NCI-H2227 (cell line): ENCODE measurements around the gene LRRC32.
A peak's percentile ranks its signal among the peaks of the same experiment; 100 is the strongest.
"Not testable (repeated sequence)": the region's sequence is repeated elsewhere in the genome, so short reads cannot be mapped to it uniquely, and the experiment has no call there.

Experiments
- DNase-seq: peaks from one replicate; lab custom pipeline; 2025; ENCODE audit not compliant: unreplicated experiment; lab: John Stamatoyannopoulos, UW

Gene LRRC32

DNA sequence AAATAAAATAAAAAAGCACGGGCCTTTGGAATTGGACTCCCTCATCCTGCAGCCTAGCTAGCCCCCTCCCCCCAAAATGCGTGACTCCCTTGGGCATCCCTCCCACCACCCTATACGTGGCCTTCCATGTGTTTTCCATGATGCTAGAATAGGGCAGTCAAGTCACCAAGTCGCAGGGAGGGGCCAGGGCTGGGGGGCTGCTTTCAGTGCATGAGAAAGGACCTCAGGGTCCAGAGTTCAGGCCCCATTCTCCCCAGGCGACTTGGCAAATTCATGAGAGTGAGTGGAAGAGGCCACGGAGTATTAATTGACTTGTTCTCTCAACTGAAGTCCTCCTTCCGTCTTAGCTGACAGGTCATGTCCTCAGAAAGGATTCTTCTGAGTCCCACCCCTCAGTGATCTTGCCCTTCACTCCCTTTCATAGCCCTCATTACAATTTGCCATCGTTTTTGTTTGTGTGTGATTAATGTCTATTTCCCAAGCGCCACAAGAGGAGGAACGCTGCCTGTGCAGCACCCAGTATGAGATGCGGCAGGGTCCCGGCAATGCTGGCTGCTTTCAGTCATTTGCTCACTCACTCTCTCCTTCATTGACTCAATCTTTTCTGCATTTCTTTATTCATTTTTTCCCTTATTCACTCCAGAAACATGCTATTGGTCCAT, 17.4 kb downstream of the LRRC32 start:
- peak; percentile 9 for DNase-seq

DNA sequence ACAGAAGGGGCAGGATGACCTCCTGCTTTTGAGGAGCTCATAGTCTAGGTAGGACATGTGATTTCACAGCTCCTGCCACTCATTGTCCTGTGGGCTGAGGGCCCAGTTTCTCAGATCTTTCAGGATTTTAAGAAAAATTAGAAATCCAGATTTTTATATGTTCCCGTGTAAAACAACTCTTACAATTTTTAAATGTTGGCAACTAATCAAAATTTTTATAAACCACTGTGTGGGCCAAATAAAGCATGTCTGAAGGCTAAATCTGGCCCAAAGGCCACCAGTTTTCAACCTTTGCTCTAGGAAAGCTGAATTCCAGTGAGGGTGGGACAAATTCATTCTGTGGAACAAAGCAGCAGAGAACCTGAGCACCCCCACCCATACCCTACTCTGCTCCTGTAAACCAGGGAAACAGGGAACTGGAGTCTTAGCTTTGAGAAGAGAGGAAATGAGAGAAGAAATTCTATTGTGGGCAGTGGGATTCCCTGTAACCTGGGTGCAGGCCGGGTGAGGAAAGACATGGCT, 20.6 kb downstream of the LRRC32 start:
- DNase-seq: no peak

DNA sequence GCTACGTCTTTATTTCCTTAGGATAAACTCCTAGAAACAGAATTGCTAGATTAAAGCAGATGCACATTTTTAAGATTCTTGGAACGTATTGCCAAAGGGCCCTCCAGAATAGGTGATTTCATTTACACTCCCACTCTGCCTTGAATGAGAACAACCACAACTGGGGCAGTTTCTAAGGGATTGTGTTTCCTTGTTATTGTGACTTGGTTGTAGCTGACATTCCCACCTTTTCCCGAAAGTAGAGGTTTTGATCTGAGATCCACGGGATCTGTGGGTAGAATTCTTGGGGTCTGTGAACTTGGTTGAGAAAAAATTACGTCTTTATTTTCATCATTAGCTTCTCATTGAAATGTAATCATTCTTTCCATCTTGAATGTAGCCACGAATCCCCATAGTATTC, 21.5 kb downstream of the LRRC32 start:
- DNase-seq: no peak

DNA sequence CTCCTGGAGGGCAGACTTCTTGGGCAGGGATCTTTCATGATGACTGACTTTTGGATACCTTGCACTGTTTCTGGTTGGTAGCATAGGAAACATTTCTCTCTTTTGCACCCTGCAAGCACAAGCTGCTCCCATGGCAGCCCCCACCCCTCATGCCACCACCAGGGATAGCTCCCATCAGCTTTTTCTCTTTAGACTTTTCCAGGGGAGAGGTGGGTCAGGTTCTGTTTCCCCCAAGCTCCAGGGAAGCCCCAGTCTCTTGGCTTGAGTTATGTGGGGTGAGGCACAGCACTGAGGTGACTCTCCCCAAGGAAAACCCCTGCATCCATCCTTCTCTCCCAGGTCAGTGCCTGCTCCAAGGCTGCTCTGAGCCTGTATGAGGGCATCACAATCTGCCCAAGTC, 22.5 kb downstream of the LRRC32 start:
- DNase-seq: no peak

DNA sequence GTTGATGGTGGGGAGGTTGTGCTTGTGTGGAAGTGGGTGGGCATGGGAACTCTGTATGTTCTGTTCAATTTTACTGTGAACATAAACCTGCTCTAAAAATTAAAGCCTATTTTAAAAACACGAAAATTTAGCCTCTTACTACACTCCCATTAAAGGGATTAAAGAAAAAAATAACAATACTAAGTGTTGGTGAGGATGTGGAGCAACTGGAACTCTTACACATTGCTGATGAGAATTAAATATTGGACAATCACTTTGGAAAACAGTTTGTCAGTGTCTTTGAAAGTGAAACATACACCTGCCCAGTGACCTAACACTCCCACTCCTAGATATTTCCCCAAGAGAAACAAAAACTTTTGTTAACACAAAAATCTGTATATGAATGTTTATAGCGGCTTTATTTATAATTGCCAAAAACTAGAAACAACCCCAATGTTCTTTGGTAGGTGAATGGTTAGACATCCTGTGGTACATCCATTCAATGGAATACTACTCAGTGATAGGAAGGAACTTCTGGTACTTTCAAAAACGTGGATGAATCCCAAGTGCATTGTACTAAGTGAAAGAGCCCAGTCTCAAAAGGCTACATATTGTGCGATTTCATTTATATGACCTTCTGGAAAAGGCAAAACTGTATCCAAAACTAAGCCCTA, 23.5 kb downstream of the LRRC32 start:
- no peak for DNase-seq

DNA sequence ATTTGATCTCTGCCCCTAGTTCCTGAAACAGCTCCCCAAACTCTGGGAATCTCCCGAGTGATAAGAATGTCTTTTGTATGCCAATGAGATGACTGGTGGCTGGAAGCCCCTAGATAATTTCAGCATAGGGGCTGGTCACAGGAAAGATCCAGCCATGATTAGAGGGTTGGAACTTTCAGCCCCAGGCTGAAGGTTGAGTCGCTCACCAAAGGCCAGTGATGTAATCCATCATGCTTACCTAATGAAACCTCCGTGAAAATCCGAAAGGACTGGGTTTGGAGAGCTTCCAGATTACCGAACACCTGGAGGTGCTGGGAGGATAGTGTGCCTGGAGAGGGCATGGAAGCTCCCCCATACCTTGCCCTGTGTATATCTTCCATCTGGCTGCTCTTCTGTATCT, 26.0 kb downstream of the LRRC32 start:
- DNase-seq: no peak

DNA sequence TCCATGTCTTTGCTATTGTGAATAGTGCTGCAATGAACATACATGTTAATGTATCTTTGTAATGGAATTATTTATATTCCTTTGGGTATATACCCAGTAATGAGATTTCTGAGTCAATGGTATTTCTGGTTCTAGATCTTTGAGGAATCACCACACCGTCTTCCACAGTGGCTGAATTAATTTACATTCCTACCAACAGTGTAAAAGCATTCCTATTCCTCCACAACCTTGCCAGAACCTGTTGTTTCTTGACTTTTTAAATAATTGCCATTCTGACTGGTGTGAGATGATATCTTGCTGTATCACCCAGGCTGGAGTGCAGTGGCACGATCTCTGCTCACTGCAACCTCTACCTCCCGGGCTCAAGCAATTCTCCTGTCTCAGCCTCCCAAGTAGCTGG, 26.8 kb downstream of the LRRC32 start:
- not testable (repeated sequence) for DNase-seq

DNA sequence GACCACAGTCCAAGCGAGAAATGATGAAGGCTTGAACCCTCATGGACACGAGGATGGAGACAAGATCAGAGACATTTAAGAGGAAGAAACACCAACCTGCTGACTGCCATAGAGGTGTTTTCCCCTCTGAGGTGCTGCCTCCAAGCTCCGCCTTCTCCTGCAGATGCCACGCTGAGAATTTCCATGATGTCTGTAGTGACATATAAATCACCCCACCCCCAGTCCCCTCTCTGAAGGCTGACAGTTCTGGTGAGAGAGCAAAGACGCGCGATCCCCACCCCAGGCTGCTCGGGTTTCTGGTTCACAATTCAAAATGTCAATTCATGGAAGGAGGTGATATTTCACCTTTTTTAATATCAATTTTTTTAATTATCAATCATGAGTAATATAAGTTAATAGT, 28.2 kb downstream of the LRRC32 start:
- peak; percentile 29 for DNase-seq

DNA sequence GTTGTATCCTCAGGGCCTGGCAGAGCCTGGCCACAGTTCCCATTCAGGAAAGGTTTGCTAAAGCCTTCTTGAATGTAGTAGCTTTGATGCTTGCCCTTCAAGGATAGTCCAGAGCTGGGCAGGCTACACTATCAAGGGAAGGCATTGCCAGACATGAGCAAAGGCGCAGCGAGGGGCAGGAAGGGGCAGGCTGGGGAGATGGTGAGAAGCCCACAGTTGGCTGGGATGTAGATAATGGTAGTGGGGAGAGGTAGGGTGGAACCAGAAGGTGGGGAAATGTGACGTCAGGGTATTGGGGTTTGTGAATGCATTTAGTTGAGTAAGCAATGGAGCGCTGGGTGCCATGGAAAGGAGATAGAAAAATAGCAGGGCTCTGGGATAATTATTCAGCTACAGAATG, 28.6 kb downstream of the LRRC32 start:
- no peak for DNase-seq

DNA sequence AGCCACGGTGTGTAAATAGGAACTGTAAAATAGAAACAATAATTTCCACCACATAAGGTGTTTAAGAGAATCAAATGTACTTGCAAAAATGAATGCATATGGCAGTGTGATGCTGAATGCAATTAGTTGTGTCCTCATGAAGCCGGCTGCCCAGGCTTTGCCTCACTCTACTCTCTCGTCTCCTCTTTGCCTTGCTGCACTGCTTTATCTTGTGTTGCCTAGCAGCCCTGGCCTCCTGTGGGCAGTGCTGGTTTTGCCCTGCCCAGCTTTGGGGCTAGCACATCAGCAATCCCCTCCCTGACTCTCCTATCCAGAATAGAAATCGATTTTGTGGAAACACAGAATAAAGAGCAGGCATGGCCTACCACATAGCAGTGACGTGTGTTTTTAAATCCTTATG, 30.0 kb downstream of the LRRC32 start:
- peak; percentile 46 for DNase-seq

DNA sequence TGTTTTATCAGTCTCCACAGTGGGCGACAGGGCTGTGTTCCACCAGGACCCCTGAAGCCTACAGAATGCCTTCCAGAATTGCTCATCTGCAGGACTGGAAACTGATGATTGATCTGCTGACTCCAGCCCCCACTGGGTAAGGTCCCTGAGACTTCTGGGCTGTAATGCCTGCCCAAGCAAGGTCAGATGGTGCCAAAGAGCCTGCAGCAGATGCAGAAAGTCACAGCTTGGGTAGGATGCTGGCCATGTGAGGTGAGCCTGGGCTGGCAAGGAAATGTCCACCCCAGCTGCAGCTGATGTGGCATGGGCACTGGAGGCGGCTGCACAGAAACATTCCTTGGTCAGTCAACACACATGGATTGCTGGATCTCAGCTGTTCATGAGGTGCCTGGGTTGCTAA, 30.9 kb downstream of the LRRC32 start:
- DNase-seq: no peak

DNA sequence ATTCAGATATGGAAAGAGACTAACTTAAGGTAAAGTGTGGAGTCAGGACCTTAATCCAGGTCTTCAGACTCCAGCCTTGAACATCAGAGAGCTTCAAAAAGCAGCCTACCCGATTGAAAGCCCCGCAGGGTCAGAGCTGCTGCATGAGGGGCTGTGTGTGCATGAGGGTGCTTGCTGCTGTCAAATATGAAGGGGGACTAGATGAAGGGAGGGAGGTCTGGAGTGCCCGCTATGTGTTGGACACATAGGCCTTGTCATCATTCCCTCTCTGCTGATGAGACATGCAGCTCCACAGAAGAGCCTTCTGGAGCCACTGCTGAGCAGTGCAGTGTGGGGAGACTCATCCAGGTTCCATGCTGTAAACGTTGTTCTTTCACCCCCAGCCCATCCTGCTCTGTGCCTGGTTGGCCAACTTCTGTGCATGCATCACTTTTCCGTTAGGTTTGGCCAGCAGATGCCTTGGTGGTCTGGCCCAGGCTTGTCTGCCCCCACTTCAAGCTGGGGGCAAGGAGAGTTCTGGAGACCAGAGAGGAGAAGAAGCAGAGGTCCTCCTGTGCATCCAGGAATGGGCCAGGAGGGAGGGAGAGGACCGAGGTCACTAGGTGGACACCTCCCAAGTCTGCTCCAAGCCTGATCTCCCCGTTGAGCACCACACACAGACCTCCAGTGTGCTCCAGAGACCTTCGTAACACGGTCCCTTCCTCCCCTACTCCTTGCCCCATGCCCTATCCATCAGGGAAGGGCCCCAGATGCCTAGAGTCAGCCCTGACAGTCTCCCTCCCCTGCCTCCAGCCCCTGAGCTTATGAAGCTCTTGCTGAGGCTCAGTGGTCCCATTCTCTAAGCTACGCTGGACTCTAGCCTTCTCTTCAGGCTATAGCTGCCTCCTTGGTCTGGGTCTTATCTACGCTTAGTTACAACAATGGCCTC, 32.0 kb downstream of the LRRC32 start:
- no peak for DNase-seq

DNA sequence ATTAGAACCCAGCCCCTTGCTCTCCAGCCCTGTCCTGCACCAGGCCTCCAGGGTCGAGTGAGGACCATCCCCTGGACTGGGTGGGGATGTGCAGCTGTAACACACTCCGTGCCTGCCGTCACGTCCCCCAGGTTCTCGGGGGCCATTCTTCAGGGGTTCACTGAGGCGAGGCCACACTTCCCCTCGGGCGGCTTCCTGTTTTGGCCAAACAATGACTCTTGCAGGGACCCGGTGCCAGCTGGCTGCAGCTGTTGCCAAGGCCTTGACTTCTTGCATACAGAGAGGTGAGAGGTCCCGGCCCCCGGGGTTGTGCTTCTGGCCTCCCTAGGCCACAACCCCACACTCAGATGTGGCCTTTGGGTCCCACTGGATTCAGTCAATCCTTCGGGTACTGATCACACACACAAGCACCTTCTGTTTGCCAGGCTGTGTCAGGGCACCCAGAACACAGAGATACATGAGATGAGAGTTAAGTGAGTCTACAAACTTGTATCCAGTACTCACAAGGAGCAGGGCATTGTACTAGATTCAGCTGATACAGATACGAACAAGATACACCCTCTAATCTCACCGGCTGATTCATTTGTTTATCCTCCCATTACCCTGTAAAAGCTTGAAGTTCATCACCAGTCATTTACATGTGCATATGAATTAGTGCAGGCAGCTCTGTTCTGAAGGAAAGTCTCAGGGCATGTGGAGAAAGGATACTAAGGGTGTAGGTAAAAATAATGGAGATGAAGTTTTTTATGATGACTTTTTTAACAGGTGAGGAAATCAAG, 32.9 kb downstream of the LRRC32 start:
- no peak for DNase-seq

DNA sequence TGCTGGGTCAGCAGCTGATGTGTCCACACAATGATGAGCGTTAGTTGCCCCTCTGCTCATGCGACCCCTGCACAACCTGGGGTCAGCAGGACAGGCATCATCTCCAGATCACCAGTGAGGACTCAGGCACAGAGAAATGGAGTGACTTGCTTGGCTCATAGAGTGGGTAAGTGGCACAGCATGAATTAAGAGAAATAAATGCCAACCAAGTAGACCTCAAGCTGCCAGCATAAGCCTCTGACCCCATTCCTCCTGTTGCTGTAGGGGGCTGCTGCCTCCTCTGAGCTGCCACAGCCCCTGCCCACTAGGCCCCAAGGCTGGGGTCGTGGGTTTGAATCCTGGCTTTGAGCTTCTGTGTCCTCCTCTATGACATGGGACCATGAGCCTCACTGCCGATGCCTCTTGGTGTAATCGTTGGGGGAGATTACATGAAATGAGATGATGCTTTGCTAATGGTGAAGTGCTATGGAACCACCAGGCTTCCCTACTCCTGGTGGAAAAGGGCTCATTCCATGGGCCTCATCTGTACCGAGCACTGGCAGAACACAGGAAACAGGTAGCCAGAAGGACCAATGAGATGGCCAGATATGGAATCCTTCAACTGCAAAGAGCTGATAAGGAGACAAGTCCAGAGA, 33.6 kb downstream of the LRRC32 start:
- no peak for DNase-seq

DNA sequence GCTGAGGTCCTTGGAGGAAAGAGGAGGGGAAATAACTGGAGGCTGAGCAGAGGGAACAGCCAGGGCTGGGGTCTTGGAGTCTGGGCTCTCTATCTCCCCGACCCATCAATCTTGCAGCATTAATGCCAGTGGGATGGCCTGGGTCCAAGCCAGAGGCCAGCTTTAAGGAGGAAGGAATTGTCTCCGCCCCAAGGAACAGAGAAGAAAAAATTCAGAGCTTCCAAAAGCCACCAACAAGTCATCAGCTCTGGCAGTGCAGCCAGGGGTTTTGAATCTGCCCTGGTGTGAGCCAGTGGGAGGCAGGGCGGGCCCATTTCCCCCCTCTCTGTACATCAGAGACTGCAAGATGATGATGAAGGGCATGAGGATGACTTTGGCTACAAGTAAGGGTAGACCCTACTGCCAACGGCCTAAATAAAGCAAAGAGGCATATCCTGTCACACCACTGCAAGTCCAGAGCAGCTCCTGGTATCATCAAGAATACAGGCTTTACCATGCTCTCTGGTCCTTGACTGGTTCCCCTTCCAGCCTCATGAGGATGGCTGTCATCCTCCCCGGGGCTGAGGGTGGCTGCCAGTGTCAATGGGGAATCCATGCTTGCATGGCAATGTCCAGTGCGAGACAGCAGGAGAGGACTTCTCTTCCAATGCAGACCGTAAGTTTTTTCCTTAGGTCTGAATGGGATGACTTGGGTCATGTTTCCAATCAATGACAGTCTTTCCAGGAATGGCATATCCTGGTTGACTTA, 34.4 kb downstream of the LRRC32 start:
- no peak for DNase-seq

DNA sequence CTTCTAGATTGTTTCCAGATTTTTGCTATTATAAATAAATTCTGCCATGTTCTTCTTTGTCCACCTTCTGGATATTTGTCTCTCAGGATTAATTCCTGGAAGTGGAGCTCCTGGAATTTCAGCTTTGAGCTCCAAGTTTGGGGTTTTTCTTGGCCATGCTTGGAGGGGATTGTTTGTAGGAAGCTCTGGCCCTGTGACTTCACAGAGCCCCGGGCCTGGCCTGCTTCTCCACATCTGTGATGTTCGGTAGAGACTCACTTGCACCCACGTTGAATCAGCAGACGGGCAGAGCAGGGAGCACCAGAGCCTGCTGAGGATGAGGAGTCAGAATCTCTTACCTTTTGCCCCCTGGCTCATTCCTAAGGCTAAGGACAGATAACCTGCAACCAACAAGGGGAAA, 35.7 kb downstream of the LRRC32 start:
- no peak for DNase-seq

DNA sequence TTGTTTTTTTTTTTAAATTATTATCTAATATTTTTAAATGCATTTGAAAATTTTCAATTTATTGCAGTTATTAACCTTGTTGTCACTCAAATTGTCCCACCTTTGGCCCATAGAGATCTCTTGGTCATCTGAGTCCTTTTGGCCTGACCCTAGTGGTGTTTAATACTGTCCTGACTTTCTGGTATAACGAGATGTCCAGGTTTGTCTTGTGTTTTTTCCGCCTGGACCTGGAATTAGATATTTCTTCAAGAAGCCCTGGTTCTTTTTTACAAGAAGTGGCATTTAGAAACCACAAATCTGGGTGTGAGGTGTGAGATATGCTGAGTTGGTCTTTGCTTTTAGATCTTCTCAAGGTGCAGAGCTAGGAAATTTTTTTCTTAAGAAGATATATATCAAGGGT, 38.1 kb downstream of the LRRC32 start:
- no peak for DNase-seq

DNA sequence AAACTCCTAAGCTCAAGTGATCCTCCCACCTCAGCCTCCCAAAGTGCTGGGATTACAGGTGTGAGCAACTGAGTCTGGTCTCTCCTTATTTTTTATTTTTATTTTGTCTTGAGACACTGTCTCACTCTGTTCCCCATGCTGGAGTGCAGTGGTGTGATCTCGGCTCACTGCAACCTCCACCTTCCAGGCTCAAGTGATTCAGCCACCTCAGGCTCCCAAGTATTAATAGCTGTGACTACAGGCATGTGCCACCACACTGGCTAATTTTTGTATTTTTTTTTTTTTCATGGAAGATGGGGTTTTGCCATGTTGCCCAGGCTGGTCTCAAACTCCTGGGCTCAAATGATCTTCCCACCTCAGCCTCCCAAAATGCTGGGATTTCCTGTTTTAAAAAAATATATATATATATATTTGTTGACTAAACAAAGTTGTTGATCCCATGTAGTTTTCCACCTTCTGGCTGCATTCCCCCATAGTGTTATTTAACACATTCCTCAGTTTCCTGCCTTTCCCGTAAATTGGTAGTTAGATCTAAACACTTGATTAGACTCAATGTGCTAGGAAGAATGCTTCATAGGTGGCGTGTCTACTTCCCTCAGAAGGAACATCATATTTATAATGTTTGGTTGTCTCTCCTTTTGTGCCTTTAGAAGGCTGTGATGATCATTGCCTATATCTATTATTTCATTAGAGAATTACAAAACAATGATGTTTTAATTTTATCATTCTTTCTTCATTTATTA, 38.8 kb downstream of the LRRC32 start:
- DNase-seq: no peak

DNA sequence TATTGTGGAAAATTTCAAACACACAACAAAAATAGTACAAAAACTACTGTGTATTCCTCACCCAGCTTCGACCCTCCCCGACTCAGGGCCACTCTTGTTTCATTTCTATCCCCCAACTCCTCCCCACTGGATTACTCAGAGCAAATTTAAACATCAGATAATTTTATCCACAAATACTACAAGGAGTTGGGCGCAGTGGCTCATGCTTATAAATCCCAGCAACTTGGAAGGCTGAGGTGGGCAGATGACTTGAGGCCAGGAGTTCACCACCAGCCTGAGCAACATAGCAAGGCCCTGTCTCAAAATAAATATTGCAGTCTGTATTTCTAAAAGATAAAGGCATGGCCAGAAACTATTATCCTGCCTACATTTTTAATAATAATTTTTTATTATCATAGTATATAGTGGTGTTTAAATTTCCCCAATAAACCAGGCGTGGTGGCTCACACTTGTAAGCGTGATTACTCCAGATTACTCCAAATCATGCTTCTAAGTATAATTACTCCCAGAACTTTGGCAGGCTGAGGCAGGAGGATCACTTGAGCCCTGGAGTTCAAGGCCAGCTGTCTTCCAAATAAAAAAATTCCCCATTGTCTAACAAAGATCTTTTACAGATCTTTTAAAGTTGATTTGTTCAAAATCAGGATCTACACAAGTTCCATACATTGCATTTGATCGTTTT, 39.8 kb downstream of the LRRC32 start:
- no peak for DNase-seq
